Measurements from ENCODE around the gene RSF1.

Gene RSF1

GRCh38 chr11:77732143-77732542 is 88.4 kb downstream of the RSF1 start:
- Histone ChIP-seq H2AFZ (ENCODE audit: low read depth, low read length) (no peak overlapping the region), H3K27ac (ENCODE audit: low read length) (no peak overlapping the region), H3K9me3 (ENCODE audit: insufficient read depth, low read length) (0 out of 2 replicates have a peak, but pooled peaks cover 6% of the 10 kb centered on the region), H3K79me2 (ENCODE audit: low read length) (no peaks in the 10 kb centered on the region), H3K27me3 (ENCODE audit: low read depth, low read length) (no peaks in the 10 kb centered on the region), H3K4me1 (ENCODE audit: low read length) (peaks cover 1% of the 10 kb centered on the region), H3K36me3 (replicated peaks; ENCODE audit: low read depth, low read length) (peaks cover 19% of the 10 kb centered on the region), H3K4me3 (ENCODE audit: low read length) (no peak overlapping the region), H3K4me2 (ENCODE audit: low read length) (no peak overlapping the region), H3K9ac (ENCODE audit: low read length) (no peak overlapping the region), H4K20me1 (ENCODE audit: insufficient read depth, low read length) (no peaks in the 10 kb centered on the region)
- TF ChIP-seq CTCF (IDR thresholded peaks at IDR 0.05; ENCODE audit: low read depth, low read length) = no peak
- no peak for TF ChIP-seq EZH2phosphoT487 (IDR thresholded peaks at IDR 0.05; ENCODE audit: low read depth)

GRCh38 chr11:77730789-77731188 is 89.7 kb downstream of the RSF1 start:
- peaks cover 15% of the 10 kb centered on the region for H3K4me1 ChIP-seq (ENCODE audit: low read length)
- H3K9ac ChIP-seq (ENCODE audit: low read length) = no peak overlapping the region
- no peak overlapping the region for H3K4me3 ChIP-seq (ENCODE audit: low read length)
- 0 out of 2 replicates have a peak, but pooled peaks cover 6% of the 10 kb centered on the region for H3K9me3 ChIP-seq (ENCODE audit: insufficient read depth, low read length)
- H3K27me3 ChIP-seq (ENCODE audit: low read depth, low read length) = no peaks in the 10 kb centered on the region
- H3K36me3 ChIP-seq (replicated peaks; ENCODE audit: low read depth, low read length) = peaks cover 19% of the 10 kb centered on the region
- no peak overlapping the region for H3K4me2 ChIP-seq (ENCODE audit: low read length)
- H3K79me2 ChIP-seq (ENCODE audit: low read length) = peaks cover 4% of the 10 kb centered on the region; the same call in 1 of the 2 replicates
- TF ChIP-seq EZH2phosphoT487 (IDR thresholded peaks at IDR 0.05; ENCODE audit: low read depth) = no peak
- no peak overlapping the region for H2AFZ ChIP-seq (ENCODE audit: low read depth, low read length)
- H4K20me1 ChIP-seq (ENCODE audit: insufficient read depth, low read length) = peaks cover 3% of the 10 kb centered on the region; the same call in 1 of the 2 replicates
- no peak overlapping the region for H3K27ac ChIP-seq (ENCODE audit: low read length)

- peaks cover 6% of the 10 kb centered on the region; the same call in 1 of the 2 replicates for H4K20me1 ChIP-seq (ENCODE audit: insufficient read depth, low read length)
- H2AFZ ChIP-seq (ENCODE audit: low read depth, low read length) = no peak overlapping the region
- no peak for TF ChIP-seq CTCF (IDR thresholded peaks at IDR 0.05; ENCODE audit: low read depth, low read length)
- TF ChIP-seq EZH2phosphoT487 (IDR thresholded peaks at IDR 0.05; ENCODE audit: low read depth) = no peak
- no peak overlapping the region for H3K4me2 ChIP-seq (ENCODE audit: low read length)
- H3K27ac ChIP-seq (ENCODE audit: low read length) = no peak overlapping the region
- peaks cover 9% of the 10 kb centered on the region for H3K79me2 ChIP-seq (ENCODE audit: low read length)
- H3K4me3 ChIP-seq (ENCODE audit: low read length) = no peak overlapping the region
- no peaks in the 10 kb centered on the region for H3K27me3 ChIP-seq (ENCODE audit: low read depth, low read length)
- 0 out of 2 replicates have a peak, but pooled peaks cover 6% of the 10 kb centered on the region for H3K9me3 ChIP-seq (ENCODE audit: insufficient read depth, low read length)
- no peak overlapping the region for H3K9ac ChIP-seq (ENCODE audit: low read length)
- H3K4me1 ChIP-seq (ENCODE audit: low read length) = peaks cover 28% of the 10 kb centered on the region
- H3K36me3 ChIP-seq (replicated peaks; ENCODE audit: low read depth, low read length) = peaks cover 27% of the 10 kb centered on the region
Observed at GRCh38 chr11:77729063-77729462, 91.5 kb downstream of the RSF1 start.

- peaks cover 28% of the 10 kb centered on the region for H3K4me1 ChIP-seq (ENCODE audit: low read length)
- no peak overlapping the region for H3K9ac ChIP-seq (ENCODE audit: low read length)
- no peak overlapping the region for H3K27ac ChIP-seq (ENCODE audit: low read length)
- H3K27me3 ChIP-seq (ENCODE audit: low read depth, low read length) = no peaks in the 10 kb centered on the region
- no peak overlapping the region for H3K4me2 ChIP-seq (ENCODE audit: low read length)
- H4K20me1 ChIP-seq (ENCODE audit: insufficient read depth, low read length) = peaks cover 6% of the 10 kb centered on the region; the same call in 1 of the 2 replicates
- peaks cover 9% of the 10 kb centered on the region for H3K79me2 ChIP-seq (ENCODE audit: low read length)
- H3K4me3 ChIP-seq (ENCODE audit: low read length) = no peak overlapping the region
- no peak overlapping the region for H2AFZ ChIP-seq (ENCODE audit: low read depth, low read length)
- H3K9me3 ChIP-seq (ENCODE audit: insufficient read depth, low read length) = 0 out of 2 replicates have a peak, but pooled peaks cover 6% of the 10 kb centered on the region
- H3K36me3 ChIP-seq (replicated peaks; ENCODE audit: low read depth, low read length) = peaks cover 34% of the 10 kb centered on the region
- TF ChIP-seq EZH2phosphoT487 (IDR thresholded peaks at IDR 0.05; ENCODE audit: low read depth) = no peak
- no peak for TF ChIP-seq CTCF (IDR thresholded peaks at IDR 0.05; ENCODE audit: low read depth, low read length)
Observed at GRCh38 chr11:77728203-77728786, 92.2 kb downstream of the RSF1 start.

All from OCI-LY3 (cell line).